ENCODE results near the gene ATP11C.

DNA sequence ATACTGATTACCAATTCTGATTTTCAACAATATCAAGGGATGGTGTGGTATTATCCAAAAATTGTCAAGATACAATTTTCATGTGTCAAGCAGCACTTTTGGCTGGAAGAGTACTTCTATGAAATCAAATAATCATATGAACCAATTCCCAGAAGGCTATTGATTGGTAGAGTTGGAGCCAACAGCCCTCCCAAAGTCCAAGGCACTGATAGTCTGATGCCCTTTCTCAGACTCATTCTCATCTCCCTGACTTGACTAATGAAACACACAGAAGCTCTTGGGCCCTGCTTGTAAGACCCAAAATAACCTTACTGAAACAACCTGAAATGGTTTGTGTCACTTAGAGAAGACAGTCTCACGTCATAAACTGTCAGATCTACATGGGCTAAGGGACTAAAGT, 48.9 kb downstream of the ATP11C start:
- TF ChIP-seq, protein P1, sequence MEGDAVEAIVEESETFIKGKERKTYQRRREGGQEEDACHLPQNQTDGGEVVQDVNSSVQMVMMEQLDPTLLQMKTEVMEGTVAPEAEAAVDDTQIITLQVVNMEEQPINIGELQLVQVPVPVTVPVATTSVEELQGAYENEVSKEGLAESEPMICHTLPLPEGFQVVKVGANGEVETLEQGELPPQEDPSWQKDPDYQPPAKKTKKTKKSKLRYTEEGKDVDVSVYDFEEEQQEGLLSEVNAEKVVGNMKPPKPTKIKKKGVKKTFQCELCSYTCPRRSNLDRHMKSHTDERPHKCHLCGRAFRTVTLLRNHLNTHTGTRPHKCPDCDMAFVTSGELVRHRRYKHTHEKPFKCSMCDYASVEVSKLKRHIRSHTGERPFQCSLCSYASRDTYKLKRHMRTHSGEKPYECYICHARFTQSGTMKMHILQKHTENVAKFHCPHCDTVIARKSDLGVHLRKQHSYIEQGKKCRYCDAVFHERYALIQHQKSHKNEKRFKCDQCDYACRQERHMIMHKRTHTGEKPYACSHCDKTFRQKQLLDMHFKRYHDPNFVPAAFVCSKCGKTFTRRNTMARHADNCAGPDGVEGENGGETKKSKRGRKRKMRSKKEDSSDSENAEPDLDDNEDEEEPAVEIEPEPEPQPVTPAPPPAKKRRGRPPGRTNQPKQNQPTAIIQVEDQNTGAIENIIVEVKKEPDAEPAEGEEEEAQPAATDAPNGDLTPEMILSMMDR (IDR thresholded peaks at IDR 0.05; ENCODE audit: borderline replicate concordance, extremely low read depth, low read length, poor library complexity, severe bottlenecking): no peak
- no peak for TF ChIP-seq EZH2 (IDR thresholded peaks at IDR 0.05; ENCODE audit: borderline replicate concordance, low read depth, low read length, severe bottlenecking)

All from DND-41 (cell line).